HTERT RPE-1 (cell line): ENCODE results near the gene CYCS.
"Not testable (repeated sequence)": the region's sequence is repeated elsewhere in the genome, so short reads cannot be mapped to it uniquely, and the experiment has no call there.

Experiments used
- in situ Hi-C: fragments of 300-500 bp; cut with MboI; formaldehyde crosslinking; loops from 4 replicates; pipeline ENCODE4 v1.14.3; 2020; ENCODE audit warnings: low sequenced_read_pairs

CYCS gene

DNA sequence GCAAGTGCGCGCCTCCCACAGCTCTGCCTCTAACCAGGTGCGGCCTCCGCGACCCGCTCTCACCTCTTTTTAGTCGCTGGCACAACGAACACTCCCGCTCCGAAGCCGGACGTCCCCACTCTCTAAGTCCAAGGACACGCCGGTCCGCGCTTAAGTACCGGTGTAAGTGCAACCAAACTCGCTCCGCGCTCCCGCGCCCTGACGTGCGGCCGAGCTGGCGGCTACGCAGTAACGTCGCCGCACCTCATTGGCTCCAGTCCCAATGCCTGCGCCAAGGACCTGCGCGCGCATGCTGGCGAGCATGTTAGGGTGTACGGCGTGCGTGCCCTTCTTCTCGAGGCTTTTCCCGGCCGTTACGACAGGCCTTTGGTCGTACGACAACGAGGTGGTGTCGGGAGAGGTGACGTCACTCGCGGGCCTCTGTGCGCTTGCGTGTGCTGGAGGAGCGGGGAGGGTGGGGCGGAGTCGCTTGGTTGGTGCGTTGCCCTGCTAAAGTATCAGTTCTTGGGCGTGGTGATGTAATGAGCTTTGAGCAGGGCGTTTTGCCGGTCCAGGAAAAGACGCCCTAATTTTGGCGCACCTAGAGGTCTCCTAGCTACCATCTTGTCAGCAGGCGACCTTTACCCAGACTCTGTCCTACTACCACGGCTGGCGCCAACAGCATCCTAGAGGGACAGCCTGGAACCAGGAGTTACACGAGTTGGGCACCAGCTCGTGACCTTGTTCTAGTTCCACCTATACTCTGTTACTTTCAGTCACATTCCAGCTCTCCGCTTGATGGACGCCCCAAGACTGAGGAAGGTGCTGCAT, at the start of gene CYCS:
Gene CYCS, minus strand, starts transcription at position 124 of the 810 bp plus-strand sequence. CDS start 1,141 bp downstream, outside the sequence.
- in situ Hi-C loops, result no loop called here

DNA sequence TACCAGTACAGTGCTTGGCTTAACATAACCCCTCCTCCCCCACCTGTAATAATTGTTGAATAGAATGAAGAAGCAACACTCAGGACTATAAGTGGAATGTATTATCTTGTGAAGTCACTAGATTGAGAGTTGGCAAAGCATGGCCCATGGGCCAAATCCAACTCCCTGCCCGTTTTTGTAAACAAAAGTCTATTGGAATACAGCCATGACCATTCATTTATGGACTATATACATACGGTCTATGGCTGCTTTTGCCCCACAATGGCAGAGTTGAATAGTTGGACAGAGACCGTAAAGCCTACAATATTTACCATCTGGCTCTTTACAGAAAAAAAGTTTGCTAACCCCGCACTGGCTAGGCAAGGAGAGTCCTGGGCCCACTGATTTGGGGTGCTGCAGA, 48.1 kb upstream of the CYCS start:
- in situ Hi-C loops, result no loop called here

DNA sequence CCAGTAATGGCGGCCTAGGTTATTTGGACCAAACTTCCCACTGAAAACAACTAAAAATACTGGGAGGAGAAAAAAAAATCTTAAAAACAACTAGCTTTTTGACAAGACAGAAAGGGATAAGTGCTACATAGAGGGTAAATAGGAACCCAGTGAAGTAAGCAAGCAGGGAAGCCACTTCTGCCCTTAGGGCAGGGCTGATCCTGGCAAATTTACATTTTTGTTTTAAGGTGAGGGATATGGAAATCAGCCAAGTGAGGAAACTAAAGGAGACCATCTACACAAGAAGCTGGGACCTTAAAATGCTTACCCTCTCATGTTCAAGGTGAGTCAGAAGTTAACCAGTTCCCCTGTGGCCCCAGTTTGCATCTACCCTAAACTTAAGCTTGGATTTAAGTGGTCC, 46.5 kb upstream of the CYCS start:
- in situ Hi-C loops, result no loop called here

DNA sequence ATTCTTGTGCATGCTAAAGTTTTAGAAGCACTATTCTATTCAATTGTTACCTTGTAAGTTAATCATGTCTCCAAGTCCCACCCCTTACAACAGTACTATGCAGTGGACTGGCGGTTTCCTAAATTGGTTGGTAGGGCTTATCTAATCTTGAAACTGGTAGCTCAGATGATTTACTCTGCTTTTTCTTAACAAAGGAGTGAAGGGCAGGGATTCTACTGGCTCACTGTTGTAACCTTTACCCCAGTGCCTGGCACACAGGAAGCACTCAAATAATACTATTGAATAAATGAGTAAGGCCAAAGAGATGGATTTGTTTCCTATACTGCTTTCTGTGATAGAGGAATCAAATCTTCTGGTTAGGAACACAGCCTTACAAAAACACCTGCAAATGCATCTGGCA, 46.0 kb upstream of the CYCS start:
- in situ Hi-C loops, result no loop called here

- in situ Hi-C loops, result no loop called here
Measured at GRCh38 chr7:25169683-25170082, 44.6 kb upstream of the CYCS start.

- in situ Hi-C loops, result no loop called here
Measured at GRCh38 chr7:25168145-25168544, 43.1 kb upstream of the CYCS start.

- in situ Hi-C loops, result no loop called here
Measured at GRCh38 chr7:25167262-25167843, 42.3 kb upstream of the CYCS start.

GRCh38 chr7:25159983-25160596, 35.0 kb upstream of the CYCS start:
- in situ Hi-C loops, result not testable (repeated sequence)

- in situ Hi-C loops, result no loop called here
Measured at GRCh38 chr7:25158966-25159365, 33.9 kb upstream of the CYCS start.

DNA sequence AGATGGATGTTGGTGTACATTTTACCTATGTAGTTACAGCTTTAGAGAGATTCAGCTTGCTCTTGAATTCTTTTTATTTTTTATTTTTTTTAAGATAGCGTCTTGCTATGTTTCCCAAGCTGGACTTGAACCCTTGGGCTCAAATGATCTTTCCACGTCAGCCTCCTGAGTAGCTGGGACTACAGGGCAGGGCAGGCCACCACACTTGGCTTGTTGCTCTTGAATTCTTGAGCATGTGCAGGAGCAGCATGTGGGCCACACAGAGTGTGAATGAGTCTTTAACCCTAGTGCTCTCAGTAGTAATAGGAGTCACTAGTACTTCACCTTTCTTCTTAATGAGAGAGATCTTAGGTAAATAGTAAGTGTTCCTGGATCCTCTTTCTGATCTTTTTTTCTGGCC, 26.7 kb upstream of the CYCS start:
- in situ Hi-C loops, result no loop called here

GRCh38 chr7:25149836-25150235, 24.8 kb upstream of the CYCS start:
- in situ Hi-C loops, result no loop called here

DNA sequence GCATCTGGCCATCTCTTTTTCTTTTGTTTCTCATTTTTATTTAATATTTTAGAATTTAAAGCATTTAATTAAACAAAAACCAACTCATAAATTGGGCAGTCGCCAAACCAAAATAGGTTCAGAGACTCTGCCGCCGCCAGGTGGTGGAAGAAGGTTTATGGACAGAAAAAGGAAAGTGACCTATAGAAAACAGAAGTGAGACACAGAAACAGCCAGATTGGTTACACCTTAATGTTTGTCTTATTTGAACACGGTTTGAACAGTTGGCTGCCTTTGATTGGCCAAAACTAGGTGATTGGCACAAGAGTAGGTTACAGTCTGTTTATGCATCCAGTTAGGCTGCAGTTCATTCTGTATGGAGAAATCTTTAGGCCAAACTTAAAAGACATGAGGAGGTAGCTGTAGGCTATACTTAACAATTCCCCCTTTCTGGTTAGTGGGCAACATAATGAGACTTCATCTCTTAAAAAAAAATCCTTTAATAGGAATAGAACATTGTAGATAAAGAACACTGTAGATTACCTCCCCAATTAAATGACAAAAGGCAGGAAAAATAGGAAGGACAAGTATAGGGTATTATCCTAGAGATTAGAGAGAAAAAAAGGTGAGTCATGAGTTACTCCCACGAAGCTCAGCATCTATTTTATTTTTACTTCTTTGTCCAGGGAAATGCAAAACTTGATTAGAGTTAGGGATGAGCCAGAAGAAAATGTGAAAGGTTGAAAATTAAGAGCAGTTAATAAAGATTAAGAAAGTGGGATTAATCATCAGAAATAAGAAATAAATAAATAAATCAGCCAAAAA, 23.9 kb upstream of the CYCS start:
- in situ Hi-C loops, result no loop called here

DNA sequence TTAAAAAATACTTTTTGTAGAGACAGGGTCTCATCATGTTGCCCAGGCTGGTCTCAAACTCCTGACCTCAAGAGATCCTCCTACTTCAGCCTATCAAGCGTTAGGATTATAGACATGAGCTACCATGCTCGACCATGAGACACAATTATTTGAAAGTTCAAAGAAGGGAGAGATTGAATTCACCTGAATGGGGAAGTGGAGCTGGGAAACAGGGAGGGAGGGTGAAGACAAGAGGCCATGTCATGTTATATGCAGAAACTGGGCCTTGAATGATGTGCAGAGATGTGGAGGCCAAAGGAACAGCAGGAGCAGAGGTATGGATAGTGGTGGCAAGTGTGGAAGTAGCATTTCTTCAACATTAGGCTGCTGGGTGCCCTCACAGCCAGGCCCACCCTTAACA, 18.7 kb upstream of the CYCS start:
- in situ Hi-C loops, result no loop called here

- in situ Hi-C loops, result no loop called here
Measured at GRCh38 chr7:25139536-25139935, 14.5 kb upstream of the CYCS start.

DNA sequence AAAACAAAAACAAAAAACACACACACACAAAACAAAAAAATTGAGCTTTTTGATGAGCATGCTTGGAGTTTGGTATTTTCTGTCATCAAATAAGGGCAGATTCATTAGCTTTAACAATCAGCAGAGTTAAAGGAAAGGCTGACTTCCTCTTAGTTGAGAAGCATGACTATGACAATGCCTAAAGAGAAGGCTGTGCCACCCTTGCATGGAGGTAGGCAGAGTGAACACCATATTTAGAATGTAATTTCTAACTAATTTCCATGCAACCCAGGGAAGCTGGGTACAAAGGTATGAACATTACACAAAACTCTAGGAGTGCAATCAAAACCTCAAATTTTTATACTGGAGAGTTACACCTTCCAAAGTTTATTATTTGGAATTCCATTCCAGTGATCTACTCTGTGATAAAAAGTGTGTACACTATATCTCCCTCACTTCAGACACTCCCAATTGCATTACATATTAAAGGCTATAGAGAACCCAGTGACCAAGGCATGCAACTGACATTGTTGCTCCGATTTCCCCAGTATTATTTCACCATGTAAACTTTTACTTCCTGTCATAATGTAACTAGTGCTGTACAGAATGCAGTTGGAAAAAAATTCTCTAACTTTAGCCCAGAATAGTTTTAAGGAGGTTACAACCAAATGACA, 9.4 kb upstream of the CYCS start:
- in situ Hi-C loops, result no loop called here

- in situ Hi-C loops, result no loop called here
Measured at GRCh38 chr7:25132430-25132829, 7.4 kb upstream of the CYCS start.

DNA sequence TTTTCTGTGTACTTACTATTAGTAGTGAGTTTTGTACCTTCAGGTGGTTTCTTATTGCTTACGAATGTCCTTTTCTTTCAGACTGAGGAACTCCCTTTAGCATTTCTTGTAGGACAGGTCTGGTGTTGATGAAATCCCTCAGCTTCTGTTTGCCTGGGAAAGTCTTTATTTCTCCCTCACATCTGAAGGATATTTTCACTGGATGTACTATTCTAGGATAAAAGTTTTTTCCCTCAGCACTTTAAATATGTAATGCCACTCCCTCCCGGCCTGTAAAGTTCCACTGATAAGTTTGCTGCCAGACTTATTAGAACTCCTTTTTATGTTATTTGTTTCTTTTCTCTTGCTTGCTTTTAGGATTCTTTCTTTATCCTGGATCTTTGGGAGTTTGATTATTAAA, 1.7 kb upstream of the CYCS start:
- in situ Hi-C loops, result no loop called here

GRCh38 chr7:25124465-25125136, 459 bp downstream of the CYCS start:
- in situ Hi-C loops, result no loop called here

DNA sequence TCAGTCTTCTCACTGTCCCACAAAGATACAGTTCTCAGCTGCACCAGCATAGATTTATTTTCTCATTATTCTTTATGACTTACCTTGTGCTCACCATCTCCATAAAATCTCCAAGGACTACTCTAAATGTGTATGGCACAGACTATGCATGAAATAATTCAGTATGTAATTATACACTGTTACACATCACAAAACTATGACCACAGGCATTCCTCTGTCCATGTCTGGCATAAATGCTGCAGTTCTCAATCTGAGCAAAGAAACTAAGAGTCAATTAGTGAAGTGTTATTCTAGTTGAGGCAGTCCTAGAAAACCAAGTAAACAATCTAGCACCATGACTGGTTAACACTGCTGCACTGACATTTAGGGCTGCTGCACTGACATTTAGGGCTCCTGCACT, 2.7 kb downstream of the CYCS start:
- in situ Hi-C loops, result no loop called here

DNA sequence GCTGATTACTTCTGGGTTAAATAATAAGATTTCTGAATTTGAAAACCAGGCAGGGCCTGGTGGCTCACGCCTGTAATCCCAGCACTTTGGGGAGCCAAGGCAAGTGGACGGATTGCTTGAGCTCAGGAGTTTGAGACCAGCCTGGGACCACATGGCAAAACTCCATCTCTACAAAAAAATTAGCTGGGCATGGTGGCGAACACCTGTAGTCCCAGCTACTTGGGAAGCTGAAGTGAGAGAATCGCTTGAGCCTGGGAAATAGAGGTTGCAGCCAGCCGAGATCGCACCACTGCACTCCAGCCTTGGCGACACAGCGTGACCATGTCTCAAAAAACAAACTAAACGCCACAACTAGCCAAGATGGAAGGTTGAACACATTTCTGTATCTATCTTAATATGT, 3.5 kb downstream of the CYCS start:
- in situ Hi-C loops, result no loop called here
